ENCODE measurements around the gene WDHD1. TPM values are rescaled to one million over a fixed set of nuclear protein-coding genes. Genes with fewer than 3 reads are reported as not detected.

The WDHD1 gene
- total RNA-seq, 1 experiment from 2014 or later, result 27.7 TPM

GRCh38 chr14:54947230-54947629 lies 79.7 kb downstream of the WDHD1 start:
- Mint-ChIP-seq H3K9me3 (ENCODE audit: low read depth, unreplicated experiment) (peaks cover 2% of the 10 kb centered on the region), H3K4me1 (ENCODE audit: low read depth, unreplicated experiment) (no peaks in the 10 kb centered on the region), H3K36me3 (ENCODE audit: insufficient read depth, unreplicated experiment) (no peaks in the 10 kb centered on the region), H3K4me3 (ENCODE audit: low read depth, unreplicated experiment) (no peak overlapping the region), H3K27me3 (ENCODE audit: unreplicated experiment) (no peaks in the 10 kb centered on the region), H3K27ac (ENCODE audit: unreplicated experiment) (no peak overlapping the region)
- no TSS peak for BruUV-seq (replicated peaks)
- DNase-seq, result no peak
- CTCF ChIA-PET, result no interaction called here
- no peak for TF ChIP-seq CTCF (IDR thresholded peaks at IDR 0.05; ENCODE audit: unreplicated experiment)
- intact Hi-C loops (cut with micrococcal nuclease; ENCODE audit: unreplicated experiment), result no loop called here

GRCh38 chr14:54946500-54946899 lies 80.4 kb downstream of the WDHD1 start:
- no peaks in the 10 kb centered on the region for H3K36me3 Mint-ChIP-seq (ENCODE audit: insufficient read depth, unreplicated experiment)
- BruUV-seq (replicated peaks), result no TSS peak
- no peaks in the 10 kb centered on the region for H3K27me3 Mint-ChIP-seq (ENCODE audit: unreplicated experiment)
- no peak for DNase-seq
- H3K4me1 Mint-ChIP-seq (ENCODE audit: low read depth, unreplicated experiment), result no peaks in the 10 kb centered on the region
- peaks cover 2% of the 10 kb centered on the region for H3K9me3 Mint-ChIP-seq (ENCODE audit: low read depth, unreplicated experiment)
- CTCF ChIA-PET, result no interaction called here
- no peak for TF ChIP-seq CTCF (IDR thresholded peaks at IDR 0.05; ENCODE audit: unreplicated experiment)
- intact Hi-C loops (cut with micrococcal nuclease; ENCODE audit: unreplicated experiment), result no loop called here
- H3K4me3 Mint-ChIP-seq (ENCODE audit: low read depth, unreplicated experiment), result no peak overlapping the region
- H3K27ac Mint-ChIP-seq (ENCODE audit: unreplicated experiment), result no peak overlapping the region

- Mint-ChIP-seq H3K27ac (ENCODE audit: unreplicated experiment) (no peak overlapping the region), H3K4me3 (ENCODE audit: low read depth, unreplicated experiment) (no peak overlapping the region), H3K9me3 (ENCODE audit: low read depth, unreplicated experiment) (peaks cover 2% of the 10 kb centered on the region), H3K36me3 (ENCODE audit: insufficient read depth, unreplicated experiment) (no peaks in the 10 kb centered on the region), H3K4me1 (ENCODE audit: low read depth, unreplicated experiment) (no peaks in the 10 kb centered on the region), H3K27me3 (ENCODE audit: unreplicated experiment) (no peaks in the 10 kb centered on the region)
- no peak for TF ChIP-seq CTCF (IDR thresholded peaks at IDR 0.05; ENCODE audit: unreplicated experiment)
- intact Hi-C loops (cut with micrococcal nuclease; ENCODE audit: unreplicated experiment), result no loop called here
- CTCF ChIA-PET, result interaction anchor here (0.5 kb wide), 1 partner anchor 982 kb away, joined by 3 read pairs; no protein-coding TSS in a partner anchor
- DNase-seq, result no peak
- no TSS peak for BruUV-seq (replicated peaks)
Observed at GRCh38 chr14:54944737-54945391, 82.0 kb downstream of the WDHD1 start.

GRCh38 chr14:54942913-54943312 lies 84.0 kb downstream of the WDHD1 start:
- Mint-ChIP-seq H3K27ac (ENCODE audit: unreplicated experiment) (no peak overlapping the region), H3K4me1 (ENCODE audit: low read depth, unreplicated experiment) (no peaks in the 10 kb centered on the region), H3K4me3 (ENCODE audit: low read depth, unreplicated experiment) (no peak overlapping the region), H3K9me3 (ENCODE audit: low read depth, unreplicated experiment) (no peaks in the 10 kb centered on the region), H3K27me3 (ENCODE audit: unreplicated experiment) (no peaks in the 10 kb centered on the region), H3K36me3 (ENCODE audit: insufficient read depth, unreplicated experiment) (no peaks in the 10 kb centered on the region)
- CTCF ChIA-PET, result no interaction called here
- no TSS peak for BruUV-seq (replicated peaks)
- no peak for TF ChIP-seq CTCF (IDR thresholded peaks at IDR 0.05; ENCODE audit: unreplicated experiment)
- intact Hi-C loops (cut with micrococcal nuclease; ENCODE audit: unreplicated experiment), result no loop called here
- DNase-seq, result no peak
